ENCODE results near the gene LRFN5. TPM values are rescaled to one million over a fixed set of nuclear protein-coding genes. Genes with fewer than 3 reads are reported as not detected.
A peak's percentile ranks its signal among the peaks of the same experiment; 100 is the strongest.

Gene LRFN5
- total and polyA plus RNA-seq, 2 of the 13 experiments (the other 11 are each of a cell fraction or from before 2014, with no cell fraction given), result not detected

GRCh38 chr14:41606532-41607303 is at the start of gene LRFN5 (continued):
- TF ChIP-seq, protein P1, sequence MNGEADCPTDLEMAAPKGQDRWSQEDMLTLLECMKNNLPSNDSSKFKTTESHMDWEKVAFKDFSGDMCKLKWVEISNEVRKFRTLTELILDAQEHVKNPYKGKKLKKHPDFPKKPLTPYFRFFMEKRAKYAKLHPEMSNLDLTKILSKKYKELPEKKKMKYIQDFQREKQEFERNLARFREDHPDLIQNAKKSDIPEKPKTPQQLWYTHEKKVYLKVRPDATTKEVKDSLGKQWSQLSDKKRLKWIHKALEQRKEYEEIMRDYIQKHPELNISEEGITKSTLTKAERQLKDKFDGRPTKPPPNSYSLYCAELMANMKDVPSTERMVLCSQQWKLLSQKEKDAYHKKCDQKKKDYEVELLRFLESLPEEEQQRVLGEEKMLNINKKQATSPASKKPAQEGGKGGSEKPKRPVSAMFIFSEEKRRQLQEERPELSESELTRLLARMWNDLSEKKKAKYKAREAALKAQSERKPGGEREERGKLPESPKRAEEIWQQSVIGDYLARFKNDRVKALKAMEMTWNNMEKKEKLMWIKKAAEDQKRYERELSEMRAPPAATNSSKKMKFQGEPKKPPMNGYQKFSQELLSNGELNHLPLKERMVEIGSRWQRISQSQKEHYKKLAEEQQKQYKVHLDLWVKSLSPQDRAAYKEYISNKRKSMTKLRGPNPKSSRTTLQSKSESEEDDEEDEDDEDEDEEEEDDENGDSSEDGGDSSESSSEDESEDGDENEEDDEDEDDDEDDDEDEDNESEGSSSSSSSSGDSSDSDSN (CRISPR knock-in tag; IDR thresholded peaks at IDR 0.05), result peak; percentile 49; the same call in 1 of the 2 replicates
- TF ChIP-seq ZNF709 (CRISPR knock-in tag; IDR thresholded peaks at IDR 0.05), result 0 out of 2 replicates have a peak, but pooled peaks have one; percentile 55
- 0 out of 2 replicates have a peak, but pooled peaks have one; percentile 35 for TF ChIP-seq MTF2 (CRISPR knock-in tag; IDR thresholded peaks at IDR 0.05; ENCODE audit: borderline replicate concordance)
- TF ChIP-seq, protein P2, sequence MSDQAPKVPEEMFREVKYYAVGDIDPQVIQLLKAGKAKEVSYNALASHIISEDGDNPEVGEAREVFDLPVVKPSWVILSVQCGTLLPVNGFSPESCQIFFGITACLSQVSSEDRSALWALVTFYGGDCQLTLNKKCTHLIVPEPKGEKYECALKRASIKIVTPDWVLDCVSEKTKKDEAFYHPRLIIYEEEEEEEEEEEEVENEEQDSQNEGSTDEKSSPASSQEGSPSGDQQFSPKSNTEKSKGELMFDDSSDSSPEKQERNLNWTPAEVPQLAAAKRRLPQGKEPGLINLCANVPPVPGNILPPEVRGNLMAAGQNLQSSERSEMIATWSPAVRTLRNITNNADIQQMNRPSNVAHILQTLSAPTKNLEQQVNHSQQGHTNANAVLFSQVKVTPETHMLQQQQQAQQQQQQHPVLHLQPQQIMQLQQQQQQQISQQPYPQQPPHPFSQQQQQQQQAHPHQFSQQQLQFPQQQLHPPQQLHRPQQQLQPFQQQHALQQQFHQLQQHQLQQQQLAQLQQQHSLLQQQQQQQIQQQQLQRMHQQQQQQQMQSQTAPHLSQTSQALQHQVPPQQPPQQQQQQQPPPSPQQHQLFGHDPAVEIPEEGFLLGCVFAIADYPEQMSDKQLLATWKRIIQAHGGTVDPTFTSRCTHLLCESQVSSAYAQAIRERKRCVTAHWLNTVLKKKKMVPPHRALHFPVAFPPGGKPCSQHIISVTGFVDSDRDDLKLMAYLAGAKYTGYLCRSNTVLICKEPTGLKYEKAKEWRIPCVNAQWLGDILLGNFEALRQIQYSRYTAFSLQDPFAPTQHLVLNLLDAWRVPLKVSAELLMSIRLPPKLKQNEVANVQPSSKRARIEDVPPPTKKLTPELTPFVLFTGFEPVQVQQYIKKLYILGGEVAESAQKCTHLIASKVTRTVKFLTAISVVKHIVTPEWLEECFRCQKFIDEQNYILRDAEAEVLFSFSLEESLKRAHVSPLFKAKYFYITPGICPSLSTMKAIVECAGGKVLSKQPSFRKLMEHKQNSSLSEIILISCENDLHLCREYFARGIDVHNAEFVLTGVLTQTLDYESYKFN (CRISPR knock-in tag; conservative IDR thresholded peaks at IDR 0.05), result no peak
- TF ChIP-seq ZNF207 (IDR thresholded peaks at IDR 0.05; ENCODE audit: borderline replicate concordance), result no peak
- no peak for TF ChIP-seq LCORL (IDR thresholded peaks at IDR 0.05)
- no peak for TF ChIP-seq LCORL (CRISPR knock-in tag; IDR thresholded peaks at IDR 0.05)
- TF ChIP-seq MYPOP (CRISPR knock-in tag; IDR thresholded peaks at IDR 0.05), result peak; percentile 67; the same call in 1 of the 2 replicates
- 0 out of 2 replicates have a peak, but pooled peaks have one; percentile 46 for TF ChIP-seq ZNF790 (CRISPR knock-in tag; IDR thresholded peaks at IDR 0.05; ENCODE audit: borderline replicate concordance)
- TF ChIP-seq, protein P3, sequence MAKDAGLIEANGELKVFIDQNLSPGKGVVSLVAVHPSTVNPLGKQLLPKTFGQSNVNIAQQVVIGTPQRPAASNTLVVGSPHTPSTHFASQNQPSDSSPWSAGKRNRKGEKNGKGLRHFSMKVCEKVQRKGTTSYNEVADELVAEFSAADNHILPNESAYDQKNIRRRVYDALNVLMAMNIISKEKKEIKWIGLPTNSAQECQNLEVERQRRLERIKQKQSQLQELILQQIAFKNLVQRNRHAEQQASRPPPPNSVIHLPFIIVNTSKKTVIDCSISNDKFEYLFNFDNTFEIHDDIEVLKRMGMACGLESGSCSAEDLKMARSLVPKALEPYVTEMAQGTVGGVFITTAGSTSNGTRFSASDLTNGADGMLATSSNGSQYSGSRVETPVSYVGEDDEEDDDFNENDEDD (CRISPR knock-in tag; IDR thresholded peaks at IDR 0.05; ENCODE audit: borderline replicate concordance), result peak; percentile 62; the same call in 1 of the 2 replicates
- TF ChIP-seq ATF7 (IDR thresholded peaks at IDR 0.05), result no peak
- TF ChIP-seq ATF7 (CRISPR knock-in tag; IDR thresholded peaks at IDR 0.05), result no peak
- 0 out of 2 replicates have a peak, but pooled peaks have one; percentile 26 for TF ChIP-seq ZNF446 (CRISPR knock-in tag; IDR thresholded peaks at IDR 0.05)
- 0 out of 2 replicates have a peak, but pooled peaks have one; percentile 16 for TF ChIP-seq ARNTL (CRISPR knock-in tag; IDR thresholded peaks at IDR 0.05)
- TF ChIP-seq, protein P4, sequence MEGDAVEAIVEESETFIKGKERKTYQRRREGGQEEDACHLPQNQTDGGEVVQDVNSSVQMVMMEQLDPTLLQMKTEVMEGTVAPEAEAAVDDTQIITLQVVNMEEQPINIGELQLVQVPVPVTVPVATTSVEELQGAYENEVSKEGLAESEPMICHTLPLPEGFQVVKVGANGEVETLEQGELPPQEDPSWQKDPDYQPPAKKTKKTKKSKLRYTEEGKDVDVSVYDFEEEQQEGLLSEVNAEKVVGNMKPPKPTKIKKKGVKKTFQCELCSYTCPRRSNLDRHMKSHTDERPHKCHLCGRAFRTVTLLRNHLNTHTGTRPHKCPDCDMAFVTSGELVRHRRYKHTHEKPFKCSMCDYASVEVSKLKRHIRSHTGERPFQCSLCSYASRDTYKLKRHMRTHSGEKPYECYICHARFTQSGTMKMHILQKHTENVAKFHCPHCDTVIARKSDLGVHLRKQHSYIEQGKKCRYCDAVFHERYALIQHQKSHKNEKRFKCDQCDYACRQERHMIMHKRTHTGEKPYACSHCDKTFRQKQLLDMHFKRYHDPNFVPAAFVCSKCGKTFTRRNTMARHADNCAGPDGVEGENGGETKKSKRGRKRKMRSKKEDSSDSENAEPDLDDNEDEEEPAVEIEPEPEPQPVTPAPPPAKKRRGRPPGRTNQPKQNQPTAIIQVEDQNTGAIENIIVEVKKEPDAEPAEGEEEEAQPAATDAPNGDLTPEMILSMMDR (CRISPR knock-in tag; IDR thresholded peaks at IDR 0.05), result peak; percentile 33; the same call in 1 of the 2 replicates
- TF ChIP-seq, protein P5, sequence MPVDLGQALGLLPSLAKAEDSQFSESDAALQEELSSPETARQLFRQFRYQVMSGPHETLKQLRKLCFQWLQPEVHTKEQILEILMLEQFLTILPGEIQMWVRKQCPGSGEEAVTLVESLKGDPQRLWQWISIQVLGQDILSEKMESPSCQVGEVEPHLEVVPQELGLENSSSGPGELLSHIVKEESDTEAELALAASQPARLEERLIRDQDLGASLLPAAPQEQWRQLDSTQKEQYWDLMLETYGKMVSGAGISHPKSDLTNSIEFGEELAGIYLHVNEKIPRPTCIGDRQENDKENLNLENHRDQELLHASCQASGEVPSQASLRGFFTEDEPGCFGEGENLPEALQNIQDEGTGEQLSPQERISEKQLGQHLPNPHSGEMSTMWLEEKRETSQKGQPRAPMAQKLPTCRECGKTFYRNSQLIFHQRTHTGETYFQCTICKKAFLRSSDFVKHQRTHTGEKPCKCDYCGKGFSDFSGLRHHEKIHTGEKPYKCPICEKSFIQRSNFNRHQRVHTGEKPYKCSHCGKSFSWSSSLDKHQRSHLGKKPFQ (CRISPR knock-in tag; IDR thresholded peaks at IDR 0.05; ENCODE audit: insufficient replicate concordance), result no peak

Measured in HepG2 (cell line).